ENCODE measurements around the gene RPS6KL1.

RPS6KL1 gene

DNA sequence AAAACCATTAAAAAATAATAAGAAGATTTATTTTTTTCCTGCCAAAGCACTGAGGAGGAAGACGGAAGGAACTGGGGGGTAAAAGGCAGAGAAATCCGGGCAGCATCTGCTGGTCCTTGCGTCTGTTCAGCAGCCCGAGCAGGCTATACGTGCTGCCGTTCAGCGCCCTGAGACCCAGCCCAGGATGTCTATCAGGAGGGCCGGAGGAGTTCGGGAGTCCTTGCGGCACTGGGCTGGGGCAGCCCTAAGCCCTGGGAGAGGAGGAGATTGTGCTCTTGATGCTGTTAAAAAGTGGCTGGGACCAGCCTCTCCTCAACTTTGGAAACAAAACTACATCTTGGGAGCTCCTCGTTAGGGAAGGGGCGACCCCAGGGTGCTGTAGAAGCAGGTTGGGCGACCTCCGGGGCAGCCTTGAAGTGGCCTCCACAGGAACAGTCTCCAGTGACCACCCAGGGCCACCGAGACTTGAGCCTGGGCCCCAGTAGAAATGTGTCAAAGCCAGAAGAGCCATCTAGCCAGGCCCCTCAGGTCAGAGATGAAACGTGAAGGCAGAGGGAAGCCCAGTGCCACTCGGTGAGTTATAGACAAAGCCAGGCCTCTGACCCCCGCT lies 18.0 kb upstream of the RPS6KL1 start:
- DNase-seq, result no peak
- no peaks in the 10 kb centered on the region for H3K27me3 ChIP-seq
- TF ChIP-seq, protein P1, sequence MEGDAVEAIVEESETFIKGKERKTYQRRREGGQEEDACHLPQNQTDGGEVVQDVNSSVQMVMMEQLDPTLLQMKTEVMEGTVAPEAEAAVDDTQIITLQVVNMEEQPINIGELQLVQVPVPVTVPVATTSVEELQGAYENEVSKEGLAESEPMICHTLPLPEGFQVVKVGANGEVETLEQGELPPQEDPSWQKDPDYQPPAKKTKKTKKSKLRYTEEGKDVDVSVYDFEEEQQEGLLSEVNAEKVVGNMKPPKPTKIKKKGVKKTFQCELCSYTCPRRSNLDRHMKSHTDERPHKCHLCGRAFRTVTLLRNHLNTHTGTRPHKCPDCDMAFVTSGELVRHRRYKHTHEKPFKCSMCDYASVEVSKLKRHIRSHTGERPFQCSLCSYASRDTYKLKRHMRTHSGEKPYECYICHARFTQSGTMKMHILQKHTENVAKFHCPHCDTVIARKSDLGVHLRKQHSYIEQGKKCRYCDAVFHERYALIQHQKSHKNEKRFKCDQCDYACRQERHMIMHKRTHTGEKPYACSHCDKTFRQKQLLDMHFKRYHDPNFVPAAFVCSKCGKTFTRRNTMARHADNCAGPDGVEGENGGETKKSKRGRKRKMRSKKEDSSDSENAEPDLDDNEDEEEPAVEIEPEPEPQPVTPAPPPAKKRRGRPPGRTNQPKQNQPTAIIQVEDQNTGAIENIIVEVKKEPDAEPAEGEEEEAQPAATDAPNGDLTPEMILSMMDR (IDR thresholded peaks at IDR 0.05; ENCODE audit: low read depth, low read length), result no peak
- H3K4me1 ChIP-seq, result peaks cover 7% of the 10 kb centered on the region; the same call in 1 of the 2 replicates
- no peaks in the 10 kb centered on the region for H3K9me3 ChIP-seq
- H3K36me3 ChIP-seq, result no peaks in the 10 kb centered on the region
- H3K4me3 ChIP-seq (ENCODE audit: low read depth, low read length), result no peak overlapping the region

DNA sequence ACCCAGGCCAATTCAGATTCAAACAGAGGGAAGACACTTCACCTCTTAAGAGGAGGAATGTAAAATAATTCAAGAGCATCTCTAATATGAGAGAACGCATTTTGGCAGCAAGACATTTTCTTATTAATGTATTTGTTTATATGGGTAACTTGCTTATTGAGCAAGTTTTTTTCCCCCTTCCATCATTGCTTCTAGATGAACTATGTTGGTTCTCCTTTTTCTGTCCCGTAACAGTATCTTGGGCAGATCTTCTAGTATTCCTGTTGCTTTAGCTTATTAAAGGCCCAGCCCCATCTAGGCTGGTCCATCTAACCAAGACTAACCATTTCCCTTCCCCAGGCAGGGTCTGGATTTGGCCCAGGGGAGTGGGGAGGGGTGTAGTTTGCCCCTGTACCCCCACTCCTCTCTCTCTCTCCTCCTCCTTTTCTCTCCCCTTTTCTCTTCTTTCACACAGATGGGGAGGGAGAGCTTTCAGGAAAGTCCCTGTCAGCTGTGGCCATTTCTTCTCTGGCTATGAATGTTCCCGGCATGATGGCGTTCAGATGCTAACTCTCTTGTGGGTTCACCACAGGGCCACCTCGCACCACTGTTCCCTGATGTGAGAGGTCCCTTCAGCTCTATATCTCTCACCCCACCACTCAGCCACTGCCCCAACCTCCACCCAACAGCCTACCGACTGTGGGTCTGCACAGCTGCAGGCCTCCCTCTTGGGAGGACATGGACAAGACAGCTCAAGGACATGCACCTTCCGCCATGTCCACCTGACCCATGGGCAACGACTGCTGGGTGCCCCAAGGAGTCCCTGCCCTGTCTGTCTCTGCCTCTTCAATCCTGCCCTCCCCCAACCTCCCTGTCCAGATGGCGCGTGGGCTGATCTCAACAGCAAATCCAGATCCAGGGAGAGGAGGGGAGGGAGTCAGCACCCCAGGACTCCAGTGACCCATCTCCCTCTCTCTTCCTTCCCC lies 15.8 kb upstream of the RPS6KL1 start:
- DNase-seq, result no peak
- peaks cover 7% of the 10 kb centered on the region; the same call in 1 of the 2 replicates for H3K4me1 ChIP-seq
- TF ChIP-seq, protein P1 (IDR thresholded peaks at IDR 0.05; ENCODE audit: low read depth, low read length), result no peak
- no peaks in the 10 kb centered on the region for H3K27me3 ChIP-seq
- no peak overlapping the region for H3K4me3 ChIP-seq (ENCODE audit: low read depth, low read length)
- H3K9me3 ChIP-seq, result no peaks in the 10 kb centered on the region
- no peaks in the 10 kb centered on the region for H3K36me3 ChIP-seq

DNA sequence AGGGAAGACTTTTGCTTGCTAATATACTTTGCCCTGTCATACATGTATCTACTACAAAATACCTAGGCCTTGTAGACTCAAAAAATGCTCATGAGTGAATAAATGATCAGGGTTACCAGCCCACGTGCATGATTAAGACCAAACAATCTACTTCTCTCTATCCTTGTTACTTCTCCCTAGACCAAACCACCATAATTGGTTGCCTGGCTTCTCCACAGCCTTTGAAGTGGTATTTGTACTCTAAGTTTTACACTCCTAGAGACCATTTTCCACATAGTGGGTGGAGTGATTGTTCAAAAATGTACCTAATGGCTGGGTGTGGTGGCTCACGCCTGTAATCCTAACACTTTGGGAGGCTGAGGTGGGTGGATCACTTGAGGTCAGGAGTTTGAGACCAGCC lies 14.1 kb upstream of the RPS6KL1 start:
- no peak for DNase-seq
- H3K4me1 ChIP-seq, result peaks cover 7% of the 10 kb centered on the region; the same call in 1 of the 2 replicates
- TF ChIP-seq, protein P1 (IDR thresholded peaks at IDR 0.05; ENCODE audit: low read depth, low read length), result no peak
- no peaks in the 10 kb centered on the region for H3K27me3 ChIP-seq
- no peaks in the 10 kb centered on the region for H3K9me3 ChIP-seq
- no peaks in the 10 kb centered on the region for H3K36me3 ChIP-seq
- no peak overlapping the region for H3K4me3 ChIP-seq (ENCODE audit: low read depth, low read length)

DNA sequence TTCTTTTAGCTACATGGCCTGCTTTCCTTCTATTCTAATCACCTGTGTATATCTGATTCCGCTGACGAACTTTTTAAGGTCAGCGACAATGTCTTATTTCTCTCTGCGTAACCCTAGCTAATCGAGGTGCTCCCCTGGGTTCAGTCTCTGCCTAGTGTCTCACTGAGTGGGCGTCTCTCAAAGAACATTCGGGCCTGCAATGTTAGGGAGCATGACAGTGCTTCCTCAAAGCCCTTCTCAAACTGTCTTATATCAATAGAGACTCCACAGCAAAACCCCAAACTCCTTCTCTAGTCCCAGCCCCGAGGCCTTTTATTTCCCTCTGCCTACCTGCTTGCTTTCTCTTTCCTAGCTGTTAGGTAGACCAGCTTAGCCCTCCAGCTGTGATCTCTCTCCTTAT lies 13.7 kb upstream of the RPS6KL1 start:
- Histone ChIP-seq H3K36me3 (no peaks in the 10 kb centered on the region), H3K4me1 (peaks cover 7% of the 10 kb centered on the region; the same call in 1 of the 2 replicates), H3K9me3 (no peaks in the 10 kb centered on the region), H3K4me3 (ENCODE audit: low read depth, low read length) (no peak overlapping the region), H3K27me3 (no peaks in the 10 kb centered on the region)
- DNase-seq, result no peak
- TF ChIP-seq, protein P1 (IDR thresholded peaks at IDR 0.05; ENCODE audit: low read depth, low read length), result no peak

DNA sequence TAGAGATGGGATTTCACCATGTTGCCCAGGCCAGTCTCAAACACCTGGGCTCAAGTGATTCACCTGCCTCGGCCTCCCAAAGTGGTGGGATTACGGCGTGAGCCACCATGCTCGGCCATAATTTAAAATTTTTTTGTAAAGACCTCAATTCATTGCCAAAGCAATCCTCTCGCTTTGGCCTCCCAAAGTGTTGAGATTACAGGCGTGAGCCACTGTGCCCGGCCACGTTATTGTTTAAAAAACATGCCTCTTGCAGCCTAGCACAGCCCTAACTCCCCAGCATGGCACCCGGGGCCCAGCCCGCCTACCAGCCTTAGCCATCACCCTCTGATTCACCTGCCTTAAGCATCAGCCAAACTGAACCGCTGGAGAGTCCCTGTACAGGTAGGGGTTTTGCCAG lies 13.1 kb upstream of the RPS6KL1 start:
- DNase-seq, result no peak
- Histone ChIP-seq H3K9me3 (no peaks in the 10 kb centered on the region), H3K4me3 (ENCODE audit: low read depth, low read length) (no peak overlapping the region), H3K4me1 (peaks cover 7% of the 10 kb centered on the region; the same call in 1 of the 2 replicates), H3K27me3 (no peaks in the 10 kb centered on the region), H3K36me3 (no peaks in the 10 kb centered on the region)
- TF ChIP-seq, protein P1 (IDR thresholded peaks at IDR 0.05; ENCODE audit: low read depth, low read length), result no peak

DNA sequence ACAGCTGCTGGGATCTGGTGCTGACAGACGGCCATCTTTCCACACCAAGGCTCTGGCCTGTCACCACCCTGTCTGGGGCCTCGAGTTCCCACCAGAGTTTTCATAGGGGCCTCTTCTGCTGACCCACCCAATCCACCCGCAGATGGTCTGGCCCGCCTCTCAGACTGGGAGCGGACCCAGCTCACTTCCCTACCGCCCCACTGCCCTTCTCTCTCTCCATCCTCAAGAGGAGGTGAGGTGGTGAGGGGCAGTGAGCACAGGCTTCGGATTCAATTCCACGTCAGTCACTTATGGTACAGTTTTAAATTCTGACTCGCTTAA lies 12.3 kb upstream of the RPS6KL1 start:
- TF ChIP-seq, protein P1 (IDR thresholded peaks at IDR 0.05; ENCODE audit: low read depth, low read length), result no peak
- H3K36me3 ChIP-seq, result no peaks in the 10 kb centered on the region
- no peak for DNase-seq
- H3K9me3 ChIP-seq, result no peaks in the 10 kb centered on the region
- H3K4me1 ChIP-seq, result peaks cover 7% of the 10 kb centered on the region; the same call in 1 of the 2 replicates
- H3K27me3 ChIP-seq, result no peaks in the 10 kb centered on the region
- no peak overlapping the region for H3K4me3 ChIP-seq (ENCODE audit: low read depth, low read length)

Measured in BE2C (cell line).